Kidney (tissue), 14 donors: ENCODE measurements around the gene FOXB2. TPM values are rescaled to one million over a fixed set of nuclear protein-coding genes. Genes with fewer than 3 reads are reported as not detected.
A peak's percentile ranks its signal among the peaks of the same experiment; 100 is the strongest.

Experiments
- DNase-seq, 5 donors: peaks; one replicate each; pipeline ENCODE4 v3.0.0-alpha.2; 2013 to 2020
- FAIRE-seq: peaks from 2 replicates; lab custom pipeline; 2012; peaks lifted over from hg19 to GRCh38; lab: Jason Lieb, UNC
- H3K27ac ChIP-seq, 2 donors: one replicate each; pipeline ENCODE4 v1.7.0; 2013; ENCODE audit warnings: low read depth in 2 of 2, low read length in 2 of 2, inconsistent platforms in 1 of 2
- H3K27me3 ChIP-seq: one replicate; pipeline ENCODE4 v1.7.1; 2013; ENCODE audit warnings: low read length, inconsistent platforms; ENCODE audit not compliant: control insufficient read depth, insufficient read depth
- H3K36me3 ChIP-seq, 3 donors: one replicate each; pipeline versions ENCODE4 v1.7.0 to v1.7.1; 2013; ENCODE audit warnings: low read length in 3 of 3, control low read depth in 1 of 3, inconsistent platforms in 1 of 3; ENCODE audit not compliant: insufficient read depth in 3 of 3, control insufficient read depth in 2 of 3
- H3K4me1 ChIP-seq, 3 donors: one replicate each; pipeline versions ENCODE4 v1.7.0 to v1.7.1; 2013; ENCODE audit warnings: low read length in 3 of 3, inconsistent platforms in 1 of 3, low read depth in 1 of 3; ENCODE audit not compliant: control insufficient read depth in 2 of 3, insufficient read depth in 2 of 3
- H3K4me3 ChIP-seq, 3 donors: one replicate each; pipeline versions ENCODE4 v1.7.0 to v1.8.1; 2013; ENCODE audit warnings: low read length in 3 of 3, control low read depth in 1 of 3, inconsistent platforms in 1 of 3
- H3K9ac ChIP-seq, 3 donors: one replicate each; pipeline versions ENCODE4 v1.7.0 to v1.7.1; 2013; ENCODE audit warnings: low read length in 3 of 3, control low read depth in 1 of 3, inconsistent platforms in 1 of 3
- H3K9me3 ChIP-seq, 3 donors: one replicate each; pipeline versions ENCODE4 v1.7.0 to v1.7.1; 2013; ENCODE audit warnings: low read length in 3 of 3, control low read depth in 1 of 3, inconsistent platforms in 1 of 3; ENCODE audit not compliant: control insufficient read depth in 2 of 3, insufficient read depth in 1 of 3
- intact Hi-C: fragments of 100-400 bp; cut with DNase I; formaldehyde crosslinking; loops from one replicate; pipeline ENCODE4 v1.11.1; 2022
- polyA plus RNA-seq: library from polyadenylated mRNA; stranded (reverse); fragments of 350-450 nt; fragmentation: Illumina TruSeq; extraction: RNeasy Lipid Tissue Mini Kit (QIAGEN cat#74804); gene quantifications from one replicate; pipeline ENCODE4 v1.2.3, GENCODE V29; 2014; ENCODE audit warnings: low read depth, low replicate concordance; ENCODE audit not compliant: insufficient read depth
- total RNA-seq: library from RNA; stranded (reverse); fragmentation: NEBNext Ultra II Directional; extraction: Animal tissue kit (Norgen Biotek cat#: 25700); gene quantifications from one replicate; pipeline ENCODE4 v1.2.1, GENCODE V29; 2021
- TF ChIP-seq, protein P1 (sequence below): IDR thresholded peaks from 3 replicates; pipeline ENCODE4 v1.5.1; 2012; ENCODE audit warnings: mild to moderate bottlenecking, moderate library complexity, borderline replicate concordance; ENCODE audit not compliant: insufficient read depth; ENCODE audit errors: extremely low read depth
- donor health status: control.
- donor health status: control.
- donor health status: control.
- donor health status: control.
- donor health status: control.
- donor health status: DM: yes; HTN: yes; CAD: no.
- donor health status: Normal renal cell carcinoma (clear cell type).

The FOXB2 gene
- total and polyA plus RNA-seq, 2 donors from 2014 or later, result not detected

DNA sequence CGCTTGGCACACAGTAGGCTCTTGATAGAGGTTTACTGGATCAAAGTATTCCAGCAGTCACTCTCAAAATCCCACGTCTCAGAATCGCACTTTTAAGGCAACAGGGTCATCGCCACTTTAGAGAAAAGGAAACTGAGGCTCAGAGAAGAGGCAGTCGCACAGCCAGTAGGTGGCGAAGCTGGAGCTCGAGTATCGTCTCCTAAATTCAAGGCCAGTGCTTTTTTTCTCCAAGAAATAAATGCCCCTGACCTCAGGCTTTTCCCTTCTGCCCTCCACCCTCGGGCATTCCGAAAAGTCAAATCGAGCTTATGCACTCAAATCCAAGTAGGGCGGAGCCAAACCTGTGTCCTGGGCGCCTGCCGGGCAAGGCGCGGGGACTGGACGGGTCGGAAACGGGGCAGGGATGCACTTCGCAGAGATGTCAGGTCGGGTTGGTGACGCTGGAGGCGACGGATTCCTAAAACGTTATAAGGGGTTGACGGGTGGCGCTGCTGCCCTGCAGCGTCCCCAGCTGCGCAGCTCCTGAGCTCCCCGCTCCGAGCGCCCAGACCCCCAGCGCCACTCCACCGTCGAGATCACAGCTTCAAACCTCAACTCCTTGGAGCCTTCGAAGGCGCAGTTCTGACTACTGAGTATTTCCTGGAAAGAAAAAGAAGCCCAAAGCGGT lies 4.7 kb upstream of the FOXB2 start:
- Histone ChIP-seq H3K4me1 (peaks cover 0 to 6% (median 0%) of the 10 kb centered on the region in 3 donors), H3K27ac (no peak overlapping the region), H3K9me3 (peaks cover 0 to 2% (median 0%) of the 10 kb centered on the region in 3 donors), H3K27me3 (peaks cover 87% of the 10 kb centered on the region), H3K9ac (no peak overlapping the region), H3K4me3 (no peak overlapping the region), H3K36me3 (no peaks in the 10 kb centered on the region)
- FAIRE-seq (no peak), DNase-seq (peak in 1 of 5 donors; percentile 50)
- TF ChIP-seq, protein P1, sequence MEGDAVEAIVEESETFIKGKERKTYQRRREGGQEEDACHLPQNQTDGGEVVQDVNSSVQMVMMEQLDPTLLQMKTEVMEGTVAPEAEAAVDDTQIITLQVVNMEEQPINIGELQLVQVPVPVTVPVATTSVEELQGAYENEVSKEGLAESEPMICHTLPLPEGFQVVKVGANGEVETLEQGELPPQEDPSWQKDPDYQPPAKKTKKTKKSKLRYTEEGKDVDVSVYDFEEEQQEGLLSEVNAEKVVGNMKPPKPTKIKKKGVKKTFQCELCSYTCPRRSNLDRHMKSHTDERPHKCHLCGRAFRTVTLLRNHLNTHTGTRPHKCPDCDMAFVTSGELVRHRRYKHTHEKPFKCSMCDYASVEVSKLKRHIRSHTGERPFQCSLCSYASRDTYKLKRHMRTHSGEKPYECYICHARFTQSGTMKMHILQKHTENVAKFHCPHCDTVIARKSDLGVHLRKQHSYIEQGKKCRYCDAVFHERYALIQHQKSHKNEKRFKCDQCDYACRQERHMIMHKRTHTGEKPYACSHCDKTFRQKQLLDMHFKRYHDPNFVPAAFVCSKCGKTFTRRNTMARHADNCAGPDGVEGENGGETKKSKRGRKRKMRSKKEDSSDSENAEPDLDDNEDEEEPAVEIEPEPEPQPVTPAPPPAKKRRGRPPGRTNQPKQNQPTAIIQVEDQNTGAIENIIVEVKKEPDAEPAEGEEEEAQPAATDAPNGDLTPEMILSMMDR, result no peak
- intact Hi-C loops, result no loop called here

DNA sequence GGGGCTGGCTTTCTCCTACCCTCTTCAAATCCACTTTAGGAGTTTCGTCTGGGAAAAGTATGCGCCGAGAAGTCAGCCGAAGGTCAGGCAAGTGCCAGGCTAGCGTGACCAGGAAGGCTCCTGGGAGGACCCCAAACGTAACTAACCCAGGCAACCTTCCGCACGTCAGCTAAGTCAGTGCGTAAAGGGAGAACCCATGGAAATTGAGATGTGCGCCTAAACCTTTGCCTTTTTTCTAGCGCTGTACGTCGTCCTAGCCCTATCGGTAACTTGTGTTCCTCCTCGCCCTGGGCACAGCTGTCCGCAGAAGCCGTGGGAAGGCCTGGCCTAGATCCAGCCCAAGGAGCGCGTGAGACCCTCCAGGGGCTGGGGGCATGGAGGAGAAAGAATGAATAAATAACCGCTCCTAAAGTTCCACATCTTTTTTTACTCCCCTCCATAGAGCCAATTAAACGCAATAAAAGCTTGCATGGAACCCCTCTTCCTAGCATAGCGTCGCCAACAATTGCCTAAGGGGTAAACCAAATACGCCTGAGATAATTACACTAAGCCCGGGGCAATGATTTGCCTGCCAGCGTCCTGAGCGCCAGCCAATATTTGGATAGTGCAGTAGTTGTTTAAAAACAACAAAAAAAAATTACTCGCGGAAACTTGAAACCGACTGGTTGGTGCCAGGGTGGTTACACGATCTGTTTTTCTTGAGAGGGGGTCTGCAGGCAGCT lies 4.0 kb upstream of the FOXB2 start:
- Histone ChIP-seq H3K27me3 (peaks cover 85% of the 10 kb centered on the region), H3K4me1 (peaks cover 0 to 7% (median 0%) of the 10 kb centered on the region in 3 donors), H3K27ac (no peak overlapping the region), H3K9me3 (peaks cover 0 to under 1% (median 0%) of the 10 kb centered on the region in 3 donors), H3K9ac (no peak overlapping the region), H3K4me3 (no peak overlapping the region), H3K36me3 (no peaks in the 10 kb centered on the region)
- no peak for FAIRE-seq
- intact Hi-C loops, result no loop called here
- DNase-seq, result peak in 1 of 5 donors; percentile 39
- TF ChIP-seq, protein P1, result no peak

DNA sequence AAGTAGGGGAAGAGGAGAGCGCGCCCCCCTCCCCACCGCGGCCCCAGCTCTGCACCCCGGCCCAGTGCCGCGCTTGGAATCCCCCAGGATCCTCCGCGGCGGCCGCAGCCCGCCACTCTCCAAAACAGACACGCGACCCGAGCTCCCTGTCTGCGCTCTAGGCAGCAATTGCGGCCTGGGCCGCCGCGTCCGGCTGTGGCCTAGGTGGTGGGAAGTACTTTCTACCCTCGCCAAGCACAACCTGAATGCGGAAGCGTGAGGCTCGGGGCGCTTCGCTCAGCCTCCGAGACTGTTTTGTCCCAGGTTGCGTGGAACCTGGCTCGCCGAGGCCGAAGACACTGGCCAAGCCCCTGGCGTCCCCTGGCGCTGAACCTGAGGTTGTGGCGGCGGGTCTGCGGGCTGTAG lies 3.3 kb upstream of the FOXB2 start:
- H3K4me1 ChIP-seq, result peaks cover 0 to 9% (median 0%) of the 10 kb centered on the region in 3 donors
- H3K9ac ChIP-seq, result no peak overlapping the region

More for the DNA sequence above, 3.3 kb upstream of the FOXB2 start:
- H3K27me3 ChIP-seq, result peaks cover 86% of the 10 kb centered on the region
- intact Hi-C loops, result no loop called here
- H3K9me3 ChIP-seq, result no peaks in the 10 kb centered on the region
- no peaks in the 10 kb centered on the region for H3K36me3 ChIP-seq
- TF ChIP-seq, protein P1, result no peak
- FAIRE-seq (no peak), DNase-seq (peak in 4 of 5 donors; percentile 54 to 73 (median 58))
- no peak overlapping the region for H3K4me3 ChIP-seq
- H3K27ac ChIP-seq, result no peak overlapping the region
